NB4 (cell line): Measurements from ENCODE around the gene TNFAIP8L3.

ENCODE experiments used
- CTCF ChIP-seq: IDR thresholded peaks from one replicate; pipeline ENCODE4 v1.5.1; 2012; ENCODE audit warnings: low read depth, low read length
- POLR2A ChIP-seq: IDR thresholded peaks from 2 replicates; pipeline ENCODE4 v1.6.1; 2011; ENCODE audit warnings: mild to moderate bottlenecking; ENCODE audit not compliant: insufficient read length; ENCODE audit errors: extremely low read depth

GRCh38 chr15:51103330-51103729 lies 8.6 kb upstream of the TNFAIP8L3 start:
- no peak for TF ChIP-seq CTCF
- no peak for TF ChIP-seq POLR2A
